Measurements from ENCODE around the gene BRD7. TPM values are rescaled to one million over a fixed set of nuclear protein-coding genes. Genes with fewer than 3 reads are reported as not detected.

Gene BRD7
- total RNA-seq, 2 experiments from 2014 or later = 93.6 to 98.5 TPM

- Mint-ChIP-seq H3K4me3 (no peak overlapping the region), H3K4me1 (no peaks in the 10 kb centered on the region), H3K9me3 (no peaks in the 10 kb centered on the region), H3K36me3 (peaks cover 3% of the 10 kb centered on the region), H3K27me3 (no peaks in the 10 kb centered on the region), H3K27ac (no peak overlapping the region)
- no peak for DNase-seq
These were observed 69.2 kb downstream of the BRD7 start for GRCh38 chr16:50299508-50300105.

GRCh38 chr16:50298591-50299507 is 69.9 kb downstream of the BRD7 start:
- Mint-ChIP-seq H3K4me1 (no peaks in the 10 kb centered on the region), H3K4me3 (no peak overlapping the region), H3K27ac (no peak overlapping the region), H3K27me3 (no peaks in the 10 kb centered on the region), H3K9me3 (no peaks in the 10 kb centered on the region), H3K36me3 (peaks cover 3% of the 10 kb centered on the region)
- DNase-seq = no peak

GRCh38 chr16:50298075-50298460 is 70.7 kb downstream of the BRD7 start:
- Mint-ChIP-seq H3K27ac (peak overlapping the region; percentile 62), H3K4me1 (no peaks in the 10 kb centered on the region), H3K9me3 (no peaks in the 10 kb centered on the region), H3K4me3 (no peak overlapping the region), H3K27me3 (no peaks in the 10 kb centered on the region), H3K36me3 (peaks cover 3% of the 10 kb centered on the region)
- no peak for DNase-seq

GRCh38 chr16:50297301-50298074 is 71.3 kb downstream of the BRD7 start:
- no peaks in the 10 kb centered on the region for H3K9me3 Mint-ChIP-seq
- H3K27ac Mint-ChIP-seq = peak overlapping the region; percentile 62
- H3K27me3 Mint-ChIP-seq = no peaks in the 10 kb centered on the region
- H3K4me1 Mint-ChIP-seq = no peaks in the 10 kb centered on the region
- DNase-seq = no peak
- peaks cover 3% of the 10 kb centered on the region for H3K36me3 Mint-ChIP-seq
- H3K4me3 Mint-ChIP-seq = no peak overlapping the region

- peaks cover 3% of the 10 kb centered on the region for H3K36me3 Mint-ChIP-seq
- H3K4me1 Mint-ChIP-seq = no peaks in the 10 kb centered on the region
- no peaks in the 10 kb centered on the region for H3K27me3 Mint-ChIP-seq
- no peak for DNase-seq
- no peak overlapping the region for H3K27ac Mint-ChIP-seq
- no peaks in the 10 kb centered on the region for H3K9me3 Mint-ChIP-seq
- H3K4me3 Mint-ChIP-seq = no peak overlapping the region
These were observed 72.0 kb downstream of the BRD7 start for GRCh38 chr16:50296807-50297206.

- no peaks in the 10 kb centered on the region for H3K4me1 Mint-ChIP-seq
- H3K9me3 Mint-ChIP-seq = no peaks in the 10 kb centered on the region
- H3K27ac Mint-ChIP-seq = no peak overlapping the region
- H3K36me3 Mint-ChIP-seq = peaks cover 3% of the 10 kb centered on the region
- DNase-seq = no peak
- H3K4me3 Mint-ChIP-seq = no peak overlapping the region
- H3K27me3 Mint-ChIP-seq = no peaks in the 10 kb centered on the region
These were observed 73.2 kb downstream of the BRD7 start for GRCh38 chr16:50295541-50296132.

GRCh38 chr16:50294955-50295354 is 73.8 kb downstream of the BRD7 start:
- H3K4me1 Mint-ChIP-seq = peaks cover 2% of the 10 kb centered on the region
- no peaks in the 10 kb centered on the region for H3K9me3 Mint-ChIP-seq
- no peak for DNase-seq
- no peak overlapping the region for H3K4me3 Mint-ChIP-seq
- no peaks in the 10 kb centered on the region for H3K27me3 Mint-ChIP-seq
- H3K27ac Mint-ChIP-seq = no peak overlapping the region
- H3K36me3 Mint-ChIP-seq = peaks cover 5% of the 10 kb centered on the region

GRCh38 chr16:50293994-50294855 is 74.6 kb downstream of the BRD7 start:
- Mint-ChIP-seq H3K36me3 (peaks cover 7% of the 10 kb centered on the region), H3K27ac (no peak overlapping the region), H3K27me3 (no peaks in the 10 kb centered on the region), H3K4me1 (peaks cover 3% of the 10 kb centered on the region), H3K4me3 (no peak overlapping the region), H3K9me3 (no peaks in the 10 kb centered on the region)
- DNase-seq = no peak

- Mint-ChIP-seq H3K9me3 (no peaks in the 10 kb centered on the region), H3K36me3 (peaks cover 13% of the 10 kb centered on the region), H3K4me1 (peaks cover 4% of the 10 kb centered on the region), H3K27me3 (no peaks in the 10 kb centered on the region), H3K27ac (no peak overlapping the region), H3K4me3 (no peak overlapping the region)
- DNase-seq = no peak
These were observed 75.6 kb downstream of the BRD7 start for GRCh38 chr16:50293041-50293783.

- H3K36me3 Mint-ChIP-seq = peaks cover 13% of the 10 kb centered on the region
- H3K27me3 Mint-ChIP-seq = no peaks in the 10 kb centered on the region
- no peak overlapping the region for H3K4me3 Mint-ChIP-seq
These were observed 76.2 kb downstream of the BRD7 start for GRCh38 chr16:50292566-50292948.

GRCh38 chr16:50291719-50292565 is 76.8 kb downstream of the BRD7 start:
- DNase-seq = no peak
- H3K36me3 Mint-ChIP-seq = peaks cover 14% of the 10 kb centered on the region
- H3K9me3 Mint-ChIP-seq = no peaks in the 10 kb centered on the region
- H3K27me3 Mint-ChIP-seq = no peaks in the 10 kb centered on the region
- peaks cover 5% of the 10 kb centered on the region for H3K4me1 Mint-ChIP-seq
- no peak overlapping the region for H3K27ac Mint-ChIP-seq
- no peak overlapping the region for H3K4me3 Mint-ChIP-seq

More at GRCh38 chr16:50292566-50292948, 76.2 kb downstream of the BRD7 start:
- no peak for DNase-seq
- H3K4me1 Mint-ChIP-seq = peaks cover 5% of the 10 kb centered on the region
- H3K9me3 Mint-ChIP-seq = no peaks in the 10 kb centered on the region
- no peak overlapping the region for H3K27ac Mint-ChIP-seq

- no peak overlapping the region for H3K4me3 Mint-ChIP-seq
- H3K9me3 Mint-ChIP-seq = no peaks in the 10 kb centered on the region
- no peak overlapping the region for H3K27ac Mint-ChIP-seq
- H3K36me3 Mint-ChIP-seq = peaks cover 21% of the 10 kb centered on the region
- peaks cover 8% of the 10 kb centered on the region for H3K4me1 Mint-ChIP-seq
- no peak for DNase-seq
- H3K27me3 Mint-ChIP-seq = no peaks in the 10 kb centered on the region
These were observed 77.9 kb downstream of the BRD7 start for GRCh38 chr16:50290856-50291255.

Data from activated naive CD8-positive, alpha-beta T cell treated with anti-CD3 and anti-CD28 coated beads for 36 hours (primary cell).